ENCODE data around the gene ACOXL. TPM values are rescaled to one million over a fixed set of nuclear protein-coding genes. Genes with fewer than 3 reads are reported as not detected.

ACOXL gene
- total and polyA plus RNA-seq, 2 of the 8 experiments (the other 6 are each of a cell fraction or from before 2014, with no cell fraction given) = 11.4 to 20.6 TPM

- H3K4me2 ChIP-seq (ENCODE audit: insufficient read depth in 1 of 2, low read depth in 2 of 2, low read length in 2 of 2) = no peak overlapping the region
- H3K56ac ChIP-seq (replicated peaks; ENCODE audit: insufficient read length, low read depth, low read length) = no peak overlapping the region
- H2BK120ac ChIP-seq (replicated peaks; ENCODE audit: low read depth, low read length) = no peak overlapping the region
- no peak overlapping the region for H2AK5ac ChIP-seq (ENCODE audit: low read depth, low read length)
- DNase-seq (ENCODE audit: low read depth in 1 of 2, low spot score in 2 of 2) (no peak), FAIRE-seq (no peak)
- H3K23ac ChIP-seq (ENCODE audit: insufficient read length) = no peak overlapping the region
- no peaks in the 10 kb centered on the region for H3K27me3 ChIP-seq (replicated peaks in 1 of 4; ENCODE audit: control insufficient read depth in 3 of 4, extremely low read depth in 1 of 4, insufficient read depth in 3 of 4, low read length in 3 of 4)
- no peak overlapping the region for H3K27ac ChIP-seq (ENCODE audit: low read depth, low read length)
- no peak overlapping the region for H3K14ac ChIP-seq (ENCODE audit: insufficient read length)
- H3K36me3 ChIP-seq (ENCODE audit: control insufficient read depth in 2 of 4, insufficient read depth in 4 of 4, low read length in 3 of 4) = no peaks in the 10 kb centered on the region
- H3K4me1 ChIP-seq (replicated peaks in 1 of 4; ENCODE audit: control insufficient read depth in 3 of 4, insufficient read depth in 4 of 4, low read length in 3 of 4) = no peaks in the 10 kb centered on the region
- ChIA-PET CTCF (ENCODE audit: partially characterized antibody) (interaction anchor here (0.7 to 3.1 kb wide), 4 partner anchors 9 to 235 kb away, joined by 3 to 26 read pairs (median 3); partner anchors contain the start of gene BCL2L11), POLR2A (ENCODE audit: partially characterized antibody) (no interaction called here)
- 93% methylated on average over 4 of the region's 4 CpGs; no CpG with 5 or more reads in 1 of the 2 experiments for WGBS, 2 experiments (ENCODE audit: extremely low coverage in 1 of 2, insufficient coverage in 1 of 2, insufficient read length in 1 of 2, insufficient replicate concordance in 2 of 2, low coverage in 1 of 2, low lambda C conversion rate in 2 of 2, missing lambda C conversion rate in 1 of 2)
- H3K23me2 ChIP-seq (ENCODE audit: low read depth, low read length) = no peaks in the 10 kb centered on the region
- H3K9me3 ChIP-seq (ENCODE audit: insufficient read depth in 2 of 2, low read depth in 1 of 2, low read length in 1 of 2) = no peaks in the 10 kb centered on the region
- no peak overlapping the region for H3K4me3 ChIP-seq (ENCODE audit: extremely low read depth in 1 of 4, insufficient read depth in 2 of 4, low read depth in 3 of 4, low read length in 4 of 4)
- no peaks in the 10 kb centered on the region for H3K79me2 ChIP-seq (ENCODE audit: control insufficient read depth in 1 of 2, insufficient read depth in 2 of 2, low read length in 2 of 2)
- H4K8ac ChIP-seq (ENCODE audit: extremely low read depth, insufficient read depth, low read length) = no peak overlapping the region
- H3K79me1 ChIP-seq (ENCODE audit: low read depth, low read length) = no peaks in the 10 kb centered on the region
- H2BK20ac ChIP-seq (ENCODE audit: low read length) = no peak overlapping the region
- no peaks in the 10 kb centered on the region for H4K20me1 ChIP-seq (replicated peaks in 1 of 2; ENCODE audit: control insufficient read depth in 1 of 2, insufficient read depth in 2 of 2, low read length in 2 of 2)
- no peak overlapping the region for H3K9ac ChIP-seq (replicated peaks in 1 of 4; ENCODE audit: extremely low read depth in 1 of 4, low read depth in 3 of 4, low read length in 3 of 4)
- no peak overlapping the region for H2BK15ac ChIP-seq (ENCODE audit: low read length)
- H4K91ac ChIP-seq (replicated peaks; ENCODE audit: insufficient read length, low read length) = no peak overlapping the region
- H2AFZ ChIP-seq (ENCODE audit: low read length) = no peak overlapping the region
- H4K5ac ChIP-seq (ENCODE audit: insufficient read length, low read depth, low read length) = no peak overlapping the region
- no peak overlapping the region for H2BK12ac ChIP-seq (ENCODE audit: low read depth, low read length)
- H3K4ac ChIP-seq (replicated peaks; ENCODE audit: insufficient read length, low read depth, low read length) = no peak overlapping the region
- H3K18ac ChIP-seq (ENCODE audit: extremely low read depth, low read length) = no peak overlapping the region
- no peak overlapping the region for H2BK5ac ChIP-seq (ENCODE audit: low read depth, low read length)
- TF ChIP-seq POLR2A (IDR thresholded peaks at IDR 0.05; ENCODE audit: control extremely low read depth in 1 of 2, low read depth in 2 of 2, low read length in 2 of 2) = no peak
- TF ChIP-seq GTF2F1 (IDR thresholded peaks at IDR 0.05; ENCODE audit: borderline replicate concordance, low read depth, low read length) = no peak
- TF ChIP-seq TCF12 (IDR thresholded peaks at IDR 0.05; ENCODE audit: low read depth, low read length) = no peak
- no peak for TF ChIP-seq TEAD4 (IDR thresholded peaks at IDR 0.05; ENCODE audit: low read depth, low read length)
- no peak for TF ChIP-seq RNF2 (IDR thresholded peaks at IDR 0.05; ENCODE audit: borderline replicate concordance, low read depth, low read length, missing control alignments, poor library complexity, severe bottlenecking)
- TF ChIP-seq POLR2AphosphoS5 (IDR thresholded peaks at IDR 0.05; ENCODE audit: low read depth, low read length) = no peak
- no peak for TF ChIP-seq MAFK (IDR thresholded peaks at IDR 0.05; ENCODE audit: low read depth, low read length)
- TF ChIP-seq KDM4A (IDR thresholded peaks at IDR 0.05; ENCODE audit: low read depth, low read length, severe bottlenecking) = no peak
- TF ChIP-seq RBBP5 (IDR thresholded peaks at IDR 0.05; ENCODE audit: borderline replicate concordance, low read depth, low read length) = no peak
- no peak for TF ChIP-seq PHF8 (conservative IDR thresholded peaks at IDR 0.05; ENCODE audit: low read depth, low read length)
- no peak for TF ChIP-seq RXRA (IDR thresholded peaks at IDR 0.05; ENCODE audit: insufficient read depth, low read depth, low read length)
- no peak for TF ChIP-seq CTBP2 (IDR thresholded peaks at IDR 0.05; ENCODE audit: borderline replicate concordance, insufficient read depth, insufficient read length, low read length)
- no peak for TF ChIP-seq RAD21 (IDR thresholded peaks at IDR 0.05 in 1 of 2, conservative IDR thresholded peaks at IDR 0.05 in 1 of 2; ENCODE audit: low read depth in 2 of 2, low read length in 2 of 2)
- no peak for TF ChIP-seq CBX8 (IDR thresholded peaks at IDR 0.05; ENCODE audit: borderline replicate concordance, low read depth, low read length)
Observed at GRCh38 chr2:110885256-110885655, 152.9 kb downstream of the ACOXL start.
